NCI-H1105 (cell line): ENCODE results near the gene CPT1A.

Experiments
- DNase-seq: peaks from one replicate; lab custom pipeline; 2025; lab: John Stamatoyannopoulos, UW

Gene CPT1A

DNA sequence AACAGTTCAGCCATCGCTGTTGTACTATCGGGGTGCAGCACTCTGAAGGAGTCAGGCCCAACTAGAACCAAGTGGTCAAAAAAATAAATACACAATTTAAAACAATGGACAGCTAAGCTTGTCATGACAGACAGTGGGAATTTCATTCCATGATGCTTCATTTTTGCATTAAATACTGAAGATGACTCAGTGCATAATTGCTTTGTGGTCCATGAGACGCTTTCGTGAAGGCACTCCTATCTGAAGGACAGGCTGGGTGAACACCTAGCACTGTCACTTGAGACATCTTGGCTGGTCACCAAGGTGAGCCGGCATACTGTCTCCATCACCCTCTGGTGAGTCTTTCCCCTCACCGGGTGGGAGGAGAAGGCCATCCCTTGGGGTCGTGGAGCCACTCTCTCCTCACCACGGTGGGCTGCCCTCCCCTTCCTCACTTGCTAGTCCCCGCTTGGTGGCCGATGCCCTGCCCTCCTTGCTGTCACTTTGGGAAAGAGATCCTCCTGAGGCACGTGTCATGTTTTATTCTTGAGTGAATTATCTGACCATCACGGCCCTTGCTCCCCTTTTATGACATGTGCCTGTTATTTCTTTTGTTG is 85.4 kb downstream of the CPT1A start:
- no peak for DNase-seq

GRCh38 chr11:68753300-68753699 is 88.4 kb downstream of the CPT1A start:
- DNase-seq, result no peak

DNA sequence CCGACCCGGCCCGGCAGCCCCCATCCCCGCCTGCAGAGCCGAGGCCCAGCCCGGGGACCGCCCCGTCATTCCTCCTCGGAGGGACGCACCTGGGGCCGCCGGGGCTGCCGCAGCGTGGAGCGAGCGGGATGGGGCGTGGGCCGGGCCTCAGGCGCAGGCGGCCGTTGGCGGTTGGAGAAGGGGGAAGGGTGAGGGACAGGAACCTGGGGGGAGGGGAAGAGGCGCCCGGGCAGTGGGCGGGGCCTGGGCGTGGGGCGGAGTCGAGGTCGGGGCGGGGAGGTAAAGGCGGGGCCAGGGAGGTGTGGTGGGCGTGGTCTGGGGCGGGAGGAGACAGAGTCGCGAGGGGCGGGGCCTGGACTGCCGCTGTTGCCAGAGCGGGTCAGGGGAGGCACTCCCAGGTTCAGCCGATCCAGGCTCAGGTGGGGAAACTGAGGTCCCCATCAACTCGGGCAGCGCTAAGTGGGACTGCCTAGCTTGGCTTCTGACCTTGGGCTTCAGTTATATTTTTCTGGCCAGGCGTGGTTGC is 90.3 kb downstream of the CPT1A start, which contains the start of gene TESMIN:
Gene TESMIN (minus strand): TSS at position 190 of the 526 bp plus-strand sequence. CDS start 860 bp downstream, outside the sequence.
- no peak for DNase-seq

DNA sequence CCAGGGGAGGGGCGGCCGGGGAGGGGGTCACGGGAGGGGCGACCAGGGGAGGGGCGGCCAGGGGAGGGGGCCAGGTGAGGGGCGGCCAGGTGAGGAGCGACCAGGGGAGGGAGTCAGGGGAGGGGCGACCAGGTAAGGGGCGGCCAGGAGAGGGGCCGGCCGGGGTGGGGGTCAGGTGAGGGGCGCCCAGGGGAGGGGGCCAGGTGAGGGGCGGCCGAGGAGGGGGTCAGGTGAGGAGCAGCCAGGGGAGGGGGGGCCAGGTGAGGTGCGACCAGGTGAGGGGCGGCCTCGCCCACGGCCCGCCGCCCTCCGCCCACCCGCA is 90.8 kb downstream of the CPT1A start:
- DNase-seq, result no peak

DNA sequence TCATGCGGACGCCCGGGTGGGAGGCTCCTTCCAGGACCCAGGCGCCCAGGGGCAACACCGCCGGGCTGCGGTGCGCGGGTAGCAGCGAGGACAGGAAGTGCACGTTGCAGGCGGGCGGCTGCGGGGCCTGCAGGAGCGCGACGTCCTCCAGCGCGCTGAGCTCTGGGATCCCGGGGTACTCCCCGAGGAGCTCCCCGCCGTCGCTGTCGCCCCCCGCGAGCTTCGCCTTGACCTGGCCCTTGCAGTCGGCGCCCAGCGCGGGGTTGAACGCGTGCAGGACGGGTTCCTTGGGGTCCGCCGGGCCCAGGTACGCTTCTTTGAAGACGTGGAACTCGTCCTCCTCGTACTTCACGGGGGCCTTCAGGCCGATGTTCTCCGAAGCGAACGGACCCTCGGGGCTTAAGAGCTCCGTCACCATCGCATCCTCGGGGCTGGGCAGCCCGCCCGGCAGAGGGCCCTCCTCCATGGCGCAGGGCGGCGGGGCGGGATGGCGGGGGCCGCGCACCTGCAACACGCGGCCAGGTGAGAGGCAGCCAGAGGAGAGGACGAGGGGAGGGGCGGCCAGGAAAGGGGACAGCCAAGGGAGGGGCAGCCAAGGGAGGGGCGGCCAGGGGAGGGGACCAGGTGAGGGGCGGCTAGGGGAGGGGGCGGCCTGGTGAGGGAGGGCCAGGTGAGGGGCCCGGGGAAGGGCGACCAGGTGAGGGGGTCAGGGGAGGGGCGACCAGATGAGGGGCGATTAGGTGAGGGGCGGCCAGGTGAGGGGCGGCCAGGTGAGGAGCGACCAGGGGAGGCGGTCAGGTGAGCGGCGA is 91.3 kb downstream of the CPT1A start:
- no peak for DNase-seq

GRCh38 chr11:68749229-68750123 is 92.2 kb downstream of the CPT1A start:
- DNase-seq, result no peak

DNA sequence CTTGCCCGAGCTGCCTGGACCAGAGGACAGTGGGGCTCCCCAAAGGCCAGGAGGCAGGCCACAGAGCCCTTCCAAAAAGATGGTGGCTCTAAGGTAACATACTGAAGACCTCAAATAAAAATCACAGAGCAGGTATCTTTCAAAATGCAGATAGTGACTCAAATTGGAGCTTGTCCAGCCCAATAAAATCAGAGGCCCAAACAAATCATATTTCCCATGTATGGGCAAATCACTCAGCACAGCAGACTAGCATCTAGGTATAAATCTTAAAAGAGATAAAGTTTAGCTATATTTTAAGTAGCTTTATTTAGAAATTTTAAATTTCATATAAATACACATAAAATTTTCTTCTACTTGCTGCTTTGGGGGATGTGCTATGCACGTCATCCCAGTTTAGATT is 93.7 kb downstream of the CPT1A start:
- DNase-seq, result no peak

DNA sequence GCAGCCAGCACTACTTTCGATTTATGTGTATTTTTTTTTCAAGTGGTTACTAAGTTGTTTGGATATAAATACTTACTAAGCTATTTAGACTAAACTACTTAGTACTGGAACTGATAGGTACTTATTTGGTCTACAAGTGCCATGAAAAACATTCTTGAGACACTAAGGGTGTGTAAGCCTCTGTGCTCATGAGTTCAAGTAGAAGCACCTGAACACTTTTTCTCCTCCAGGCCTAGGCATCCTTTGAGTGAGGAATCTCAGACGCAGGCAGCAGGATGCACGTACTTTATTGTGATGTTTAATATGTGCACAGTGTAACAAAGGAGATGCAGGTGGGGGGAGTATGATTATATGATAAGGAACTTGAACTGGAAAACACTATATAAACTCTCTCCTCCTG is 98.2 kb downstream of the CPT1A start:
- DNase-seq, result no peak

DNA sequence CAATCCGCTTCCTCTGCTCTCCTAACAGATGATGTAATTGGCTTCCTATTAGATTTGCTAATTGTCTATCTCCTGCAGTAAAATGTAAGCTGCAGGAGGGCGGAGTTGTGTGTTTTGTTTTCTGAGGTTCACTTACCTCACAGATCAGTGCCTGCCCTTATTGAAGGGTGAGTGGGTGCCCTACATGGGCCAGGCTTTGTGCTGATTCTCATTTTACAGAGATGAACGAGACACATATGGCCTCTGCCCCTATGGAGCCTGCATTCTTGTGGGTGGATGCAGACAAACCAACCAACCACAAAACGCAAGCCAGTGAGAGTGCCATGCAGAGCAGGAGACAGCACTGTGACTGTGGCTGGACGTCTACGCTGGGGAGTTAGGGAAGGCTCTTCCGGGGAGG is 100.3 kb downstream of the CPT1A start:
- DNase-seq, result no peak

GRCh38 chr11:68735646-68736045 is 106.1 kb downstream of the CPT1A start:
- DNase-seq, result no peak

GRCh38 chr11:68735125-68735524 is 106.6 kb downstream of the CPT1A start:
- DNase-seq, result no peak

DNA sequence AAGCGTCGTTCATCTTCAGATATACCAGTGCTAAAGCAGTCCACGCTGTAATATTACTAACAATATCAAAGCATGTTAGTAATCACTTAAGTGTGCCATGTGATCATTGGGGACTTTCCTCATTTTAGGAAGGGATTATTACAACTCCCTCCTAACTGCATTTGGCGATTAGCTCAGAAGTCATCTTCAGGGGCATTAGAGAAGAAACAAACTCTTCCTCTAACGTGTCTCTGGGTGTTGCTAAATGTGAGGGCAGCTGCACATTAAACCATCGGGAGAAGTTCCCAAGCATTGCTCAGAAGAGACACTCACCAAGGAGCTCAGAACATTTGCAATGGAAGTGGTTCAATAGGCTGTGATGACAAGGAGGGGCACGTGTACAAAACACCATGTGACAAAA is 107.6 kb downstream of the CPT1A start:
- DNase-seq, result no peak

DNA sequence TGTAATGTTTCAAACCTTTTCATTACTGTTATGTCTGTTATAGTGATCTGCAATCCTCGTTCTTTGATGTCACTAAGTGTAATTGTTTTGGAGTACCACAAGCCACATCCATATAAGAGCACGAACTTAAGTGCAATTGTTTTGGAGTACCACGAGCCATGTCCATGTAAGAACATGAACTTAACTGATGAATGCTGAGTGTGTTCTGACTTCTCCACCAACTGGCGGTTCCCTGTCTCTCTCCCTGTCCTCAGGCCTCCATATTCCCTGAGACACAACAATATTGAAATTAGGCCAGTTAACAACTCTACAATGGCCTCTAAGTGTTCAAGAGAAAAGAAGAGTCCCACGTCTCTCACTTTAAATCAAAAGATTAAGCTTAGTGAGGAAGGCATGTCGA is 113.9 kb downstream of the CPT1A start:
- DNase-seq, result no peak

DNA sequence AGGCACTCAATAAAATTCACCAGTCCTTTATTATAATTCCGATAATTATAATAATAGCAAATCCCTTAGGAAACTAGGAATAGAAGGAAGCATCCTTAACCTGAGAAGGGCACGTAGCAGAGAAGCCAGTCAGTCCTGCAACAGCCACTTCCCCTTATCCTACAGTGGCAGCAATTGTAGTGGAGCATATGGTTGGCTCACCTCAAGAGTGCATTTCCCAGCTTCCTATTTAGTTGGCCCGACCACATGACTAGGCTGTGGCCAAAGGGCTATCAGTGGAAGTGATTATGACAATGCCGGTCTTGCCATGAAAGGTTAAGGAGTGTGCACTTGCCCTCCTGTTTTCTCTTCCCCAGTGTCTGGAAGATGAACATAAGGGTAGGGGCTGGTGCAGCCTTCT is 117.4 kb downstream of the CPT1A start:
- no peak for DNase-seq

GRCh38 chr11:68722143-68722542 is 119.6 kb downstream of the CPT1A start:
- DNase-seq, result no peak

- no peak for DNase-seq
Measured at GRCh38 chr11:68721075-68721474, 120.6 kb downstream of the CPT1A start.

GRCh38 chr11:68715456-68716122 is 126.1 kb downstream of the CPT1A start:
- DNase-seq, result no peak

DNA sequence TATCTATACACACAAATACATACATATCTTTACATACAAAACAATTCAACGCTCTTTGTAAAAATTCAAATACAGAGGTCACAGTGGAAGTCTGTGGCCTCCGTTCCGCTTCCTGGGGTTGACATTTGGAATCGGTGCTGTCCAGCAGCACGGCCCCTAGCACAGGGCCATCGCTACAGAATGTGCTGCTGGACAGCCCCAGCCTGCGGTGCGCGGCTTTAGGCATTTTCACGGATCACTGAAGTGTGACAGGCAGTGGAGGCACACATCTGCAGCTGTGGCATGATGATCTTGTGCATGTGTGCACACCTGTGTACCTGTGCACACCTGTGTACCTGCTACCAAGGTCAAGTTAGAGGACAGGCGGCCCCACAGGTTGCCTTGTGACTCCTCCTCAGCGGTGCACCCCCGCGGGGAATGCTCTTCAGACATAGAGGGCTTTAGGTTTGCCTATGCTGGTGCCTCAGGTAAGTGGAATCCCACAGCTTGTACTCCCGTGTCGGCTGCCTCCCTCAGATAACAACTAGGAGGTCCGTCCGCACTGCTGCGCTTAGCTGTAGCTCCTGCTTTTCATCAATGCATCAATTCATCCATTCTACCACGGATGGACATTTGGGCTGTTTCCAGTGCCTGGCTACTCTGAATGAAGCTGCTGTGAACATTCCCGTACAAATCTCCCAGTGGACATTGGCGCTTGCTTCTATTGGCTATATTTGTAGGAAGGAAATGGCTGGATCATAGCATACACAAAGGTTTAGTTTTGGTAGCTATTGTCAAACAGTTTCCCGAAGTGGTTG is 127.5 kb downstream of the CPT1A start:
- no peak for DNase-seq

GRCh38 chr11:68711114-68711513 is 130.6 kb downstream of the CPT1A start:
- DNase-seq, result no peak

GRCh38 chr11:68710409-68710808 is 131.3 kb downstream of the CPT1A start:
- DNase-seq, result no peak

GRCh38 chr11:68709062-68709461 is 132.7 kb downstream of the CPT1A start:
- DNase-seq, result no peak
